Measurements from ENCODE around the gene SND1. TPM values are rescaled to one million over a fixed set of nuclear protein-coding genes. Genes with fewer than 3 reads are reported as not detected.

Gene SND1
- total RNA-seq, 1 experiment from 2014 or later = 218 TPM

GRCh38 chr7:127802845-127803244, 150.9 kb downstream of the SND1 start:
- DNase-seq = no peak
- no peak overlapping the region for H4K5ac ChIP-seq (ENCODE audit: insufficient read length, low read depth, low read length)
- H3K14ac ChIP-seq (ENCODE audit: insufficient read depth, low read length) = no peak overlapping the region
- H3K4me2 ChIP-seq (ENCODE audit: insufficient read depth, insufficient read length, low read length) = no peak overlapping the region
- no peak overlapping the region for H2BK120ac ChIP-seq (ENCODE audit: low read depth, low read length, poor library complexity, severe bottlenecking)
- Mint-ChIP-seq H3K36me3 (ENCODE audit: insufficient read depth in 1 of 3, low read depth in 3 of 3) (0 out of 7 replicates have a peak, but pooled peaks cover 0 to under 1% (median 0%) of the 10 kb centered on the region in 3 experiments), H3K27me3 (ENCODE audit: low read depth) (no peaks in the 10 kb centered on the region), H3K9me3 (no peaks in the 10 kb centered on the region), H3K4me3 (no peak overlapping the region), H3K4me1 (peaks cover 27 to 38% of the 10 kb centered on the region in 2 experiments), H3K27ac (no peak overlapping the region)
- H2BK5ac ChIP-seq (ENCODE audit: insufficient read length, low read length) = no peak overlapping the region
- no peak for TF ChIP-seq CTCF (conservative IDR thresholded peaks at IDR 0.05)
- H3K79me2 ChIP-seq (ENCODE audit: insufficient read depth, low read length) = peaks cover 1% of the 10 kb centered on the region; the same call in 1 of the 2 replicates
- no peak overlapping the region for H3K4ac ChIP-seq (ENCODE audit: low read depth, low read length)
- no peak overlapping the region for H2AFZ ChIP-seq (ENCODE audit: low read length)
- H4K91ac ChIP-seq (ENCODE audit: insufficient read length, low read depth, low read length) = no peak overlapping the region
- no peak overlapping the region for H2BK20ac ChIP-seq (ENCODE audit: low read depth, low read length, poor library complexity, severe bottlenecking)
- H3K18ac ChIP-seq (ENCODE audit: insufficient read length, low read depth, low read length) = no peak overlapping the region
- H2BK12ac ChIP-seq (ENCODE audit: insufficient read length, low read depth, low read length) = no peak overlapping the region
- no peak overlapping the region for H3K56ac ChIP-seq (ENCODE audit: insufficient read length, low read depth, low read length)
- H3K79me1 ChIP-seq (ENCODE audit: insufficient read depth, low read depth, low read length, poor library complexity, severe bottlenecking) = peaks cover 7% of the 10 kb centered on the region
- no peak overlapping the region for H3K9ac ChIP-seq (ENCODE audit: extremely low read depth, insufficient read length, low read length)
- no peak overlapping the region for H3K27ac ChIP-seq (ENCODE audit: insufficient read length, low read depth, low read length)
- H2AK5ac ChIP-seq (ENCODE audit: insufficient read length, low read length) = no peak overlapping the region
- H3K23ac ChIP-seq (ENCODE audit: insufficient read length, low read depth, low read length) = no peak overlapping the region
- no peaks in the 10 kb centered on the region for H3K23me2 ChIP-seq (ENCODE audit: insufficient read length, low read depth, low read length, poor library complexity, severe bottlenecking)
- no peaks in the 10 kb centered on the region for H3K27me3 ChIP-seq (ENCODE audit: insufficient read depth, low read length)
- no CpG with 5 or more reads among the region's 5 CpGs for WGBS (ENCODE audit: extremely low coverage, insufficient read length, low lambda C conversion rate)
- H3K4me1 ChIP-seq (ENCODE audit: insufficient read depth, low read length) = peaks cover 5% of the 10 kb centered on the region; the same call in 1 of the 2 replicates
- H3T11ph ChIP-seq (ENCODE audit: low read length) = no peak overlapping the region
- no peaks in the 10 kb centered on the region for H3K9me3 ChIP-seq (ENCODE audit: control insufficient read depth, low read depth, low read length)
- H4K20me1 ChIP-seq (ENCODE audit: control insufficient read depth, insufficient read depth, insufficient read length) = no peaks in the 10 kb centered on the region
- H2BK15ac ChIP-seq (ENCODE audit: low read depth, low read length) = no peak overlapping the region
- H4K8ac ChIP-seq (replicated peaks; ENCODE audit: insufficient read length, low read depth, low read length) = no peak overlapping the region

Data from H9 (cell line).